HG02938 (cell line): ENCODE data around the gene INHBE.
"Not testable (repeated sequence)": the region's sequence is repeated elsewhere in the genome, so short reads cannot be mapped to it uniquely, and the experiment has no call there.

Experiments
- ATAC-seq: cut with Tn5 transposase; IDR thresholded peaks from one replicate; pipeline ENCODE4 v1.9.1; 2021; ENCODE audit warnings: mild to moderate bottlenecking, moderate library complexity; ENCODE audit not compliant: unreplicated experiment

The INHBE gene

GRCh38 chr12:57439762-57440266, 15.3 kb upstream of the INHBE start:
- no peak for ATAC-seq

- ATAC-seq, result not testable (repeated sequence)
These were observed 13.7 kb upstream of the INHBE start for GRCh38 chr12:57441393-57441792.

GRCh38 chr12:57441846-57442427, 13.2 kb upstream of the INHBE start:
- no peak for ATAC-seq

GRCh38 chr12:57444337-57444736, 10.8 kb upstream of the INHBE start:
- ATAC-seq, result not testable (repeated sequence)

- ATAC-seq, result no peak
These were observed 10.4 kb upstream of the INHBE start for GRCh38 chr12:57444744-57445143.

GRCh38 chr12:57446292-57446960, 8.7 kb upstream of the INHBE start:
- no peak for ATAC-seq

GRCh38 chr12:57448669-57449068, 6.4 kb upstream of the INHBE start:
- ATAC-seq, result no peak

- ATAC-seq, result no peak
These were observed 5.7 kb upstream of the INHBE start for GRCh38 chr12:57449375-57449774.

GRCh38 chr12:57450057-57450456, 5.0 kb upstream of the INHBE start:
- ATAC-seq, result no peak

- no peak for ATAC-seq
These were observed 3.8 kb upstream of the INHBE start for GRCh38 chr12:57451233-57451778.

GRCh38 chr12:57452181-57452936, 2.7 kb upstream of the INHBE start:
- ATAC-seq, result no peak

- no peak for ATAC-seq
These were observed 2.1 kb upstream of the INHBE start for GRCh38 chr12:57452937-57453509.

- ATAC-seq, result no peak
These were observed 918 bp upstream of the INHBE start for GRCh38 chr12:57454213-57454565.

- ATAC-seq, result no peak
These were observed 452 bp downstream of the INHBE start for GRCh38 chr12:57455374-57456144.

- peak; percentile 41 for ATAC-seq
These were observed 1.1 kb downstream of the INHBE start for GRCh38 chr12:57456145-57456700.

- ATAC-seq, result no peak
These were observed 1.8 kb downstream of the INHBE start for GRCh38 chr12:57456737-57457490.

- ATAC-seq, result no peak
These were observed 3.6 kb downstream of the INHBE start for GRCh38 chr12:57458665-57459054.

GRCh38 chr12:57459055-57459749, 4.1 kb downstream of the INHBE start:
- ATAC-seq, result peak; percentile 59
